Osteoblast (primary cell): ENCODE results near the gene C1D. TPM values are rescaled to one million over a fixed set of nuclear protein-coding genes. Genes with fewer than 3 reads are reported as not detected.

ENCODE experiments used
- DNase-seq: peaks from one replicate; pipeline ENCODE4 v3.0.0; 2011; ENCODE audit warnings: low spot score, mixed read lengths; ENCODE audit not compliant: insufficient read length; ENCODE audit errors: missing footprints
- H2AFZ ChIP-seq: 2 replicates; pipeline ENCODE4 v1.6.0; 2011; ENCODE audit warnings: mild to moderate bottlenecking, low read length
- H3K27ac ChIP-seq: 2 replicates; pipeline ENCODE4 v1.5.1; 2011; ENCODE audit warnings: mild to moderate bottlenecking, low read depth, low read length, moderate library complexity
- H3K27me3 ChIP-seq: 2 replicates; pipeline ENCODE4 v1.6.0; 2012; ENCODE audit warnings: mild to moderate bottlenecking, control low read depth, inconsistent platforms, low read length, moderate library complexity; ENCODE audit not compliant: insufficient read depth
- H3K36me3 ChIP-seq: 2 replicates; pipeline ENCODE4 v1.5.1; 2011; ENCODE audit warnings: mild to moderate bottlenecking, low read length, control low read depth, moderate library complexity; ENCODE audit not compliant: insufficient read depth
- H3K4me1 ChIP-seq: 2 replicates; pipeline ENCODE4 v1.5.1; 2011; ENCODE audit warnings: mild to moderate bottlenecking, low read length, control low read depth, moderate library complexity; ENCODE audit not compliant: insufficient read depth
- H3K4me2 ChIP-seq: 2 replicates; pipeline ENCODE4 v1.6.0; 2011; ENCODE audit warnings: mild to moderate bottlenecking, low read length; ENCODE audit not compliant: insufficient read depth
- H3K4me3 ChIP-seq: fragments of 200-600 bp; sonication (generic); 3 replicates; pipeline ENCODE4 v1.5.1; 2012; ENCODE audit warnings: mild to moderate bottlenecking, low read length, inconsistent platforms; ENCODE audit not compliant: insufficient read depth
- H3K79me2 ChIP-seq: 2 replicates; pipeline ENCODE4 v1.6.0; 2012; ENCODE audit warnings: mild to moderate bottlenecking, low read length, control low read depth, inconsistent platforms; ENCODE audit not compliant: insufficient read depth
- H3K9me3 ChIP-seq: 2 replicates; pipeline ENCODE4 v1.5.1; 2011; ENCODE audit warnings: low read depth, low read length, control low read depth
- H4K20me1 ChIP-seq: 2 replicates; pipeline ENCODE4 v1.6.0; 2012; ENCODE audit warnings: mild to moderate bottlenecking, low read length, control low read depth; ENCODE audit not compliant: insufficient read depth
- CTCF ChIP-seq: IDR thresholded peaks from 2 replicates; pipeline ENCODE4 v1.5.1; 2011; ENCODE audit warnings: mild to moderate bottlenecking, low read depth, low read length, moderate library complexity; ENCODE audit errors: extremely low read depth
- total RNA-seq: library from RNA; depleted of rRNA; stranded (reverse); fragments of >200 nt; gene quantifications from 2 replicates; pipeline ENCODE4 v1.2.3, GENCODE V29; 2012

Gene C1D
- total RNA-seq, result 24.8 and 25.7 TPM in 2 replicates

- peak within 1 kb of the TSS; percentile 99 for H3K4me2 ChIP-seq
- H3K9me3 ChIP-seq, result no peaks in the 10 kb centered on the region
- H3K4me1 ChIP-seq, result peaks cover 19% of the 10 kb centered on the region
- H3K27ac ChIP-seq, result peak within 1 kb of the TSS; percentile 98
- no peaks in the 10 kb centered on the region for H3K27me3 ChIP-seq
- peak; percentile 87 for DNase-seq
- H4K20me1 ChIP-seq, result peaks cover 16% of the 10 kb centered on the region
- peak within 1 kb of the TSS; percentile 91 for H2AFZ ChIP-seq
- no peak for TF ChIP-seq CTCF
- no peaks in the 10 kb centered on the region for H3K36me3 ChIP-seq
- peak within 1 kb of the TSS; percentile 96 for H3K4me3 ChIP-seq
- peaks cover 49% of the 10 kb centered on the region for H3K79me2 ChIP-seq
Observed at GRCh38 chr2:68062680-68063387, at the start of gene C1D. Gene C1D (minus strand): TSS chr2:68063004. CDS start chr2:68047310, 15,694 bp downstream.

DNA sequence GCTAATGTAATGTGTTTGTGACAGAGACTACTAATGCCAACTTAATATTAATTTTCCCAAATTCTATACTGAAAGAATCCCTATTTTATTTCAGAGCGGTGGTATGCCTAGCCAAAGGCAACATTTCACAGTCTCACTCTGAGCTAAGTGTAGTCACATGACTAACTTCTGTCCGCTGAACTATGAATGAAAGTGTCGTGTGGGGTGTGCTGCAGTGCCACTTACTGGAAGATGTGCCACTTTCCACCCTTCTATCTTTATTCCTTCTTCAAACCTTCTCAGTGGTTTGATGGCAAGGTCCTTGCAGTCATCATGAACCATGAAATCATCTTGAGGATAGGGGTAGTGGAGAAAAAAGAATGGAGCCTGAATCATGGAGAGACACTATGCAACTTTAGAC lies 47.3 kb upstream of the C1D start:
- Histone ChIP-seq H3K4me2 (no peak overlapping the region), H3K27ac (no peak overlapping the region), H3K36me3 (no peaks in the 10 kb centered on the region), H3K9me3 (peaks cover 4% of the 10 kb centered on the region), H2AFZ (no peak overlapping the region), H3K27me3 (no peaks in the 10 kb centered on the region), H4K20me1 (no peaks in the 10 kb centered on the region), H3K4me1 (no peaks in the 10 kb centered on the region), H3K4me3 (no peak overlapping the region), H3K79me2 (no peaks in the 10 kb centered on the region)
- TF ChIP-seq CTCF, result no peak
- no peak for DNase-seq

- Histone ChIP-seq H3K4me1 (peaks cover 8% of the 10 kb centered on the region), H3K27me3 (no peaks in the 10 kb centered on the region), H3K9me3 (peaks cover 4% of the 10 kb centered on the region), H4K20me1 (no peaks in the 10 kb centered on the region), H3K36me3 (no peaks in the 10 kb centered on the region), H2AFZ (no peak overlapping the region), H3K4me2 (no peak overlapping the region), H3K4me3 (no peak overlapping the region), H3K27ac (no peak overlapping the region), H3K79me2 (no peaks in the 10 kb centered on the region)
- no peak for DNase-seq
- no peak for TF ChIP-seq CTCF
Observed at GRCh38 chr2:68108120-68108519, 45.3 kb upstream of the C1D start.

DNA sequence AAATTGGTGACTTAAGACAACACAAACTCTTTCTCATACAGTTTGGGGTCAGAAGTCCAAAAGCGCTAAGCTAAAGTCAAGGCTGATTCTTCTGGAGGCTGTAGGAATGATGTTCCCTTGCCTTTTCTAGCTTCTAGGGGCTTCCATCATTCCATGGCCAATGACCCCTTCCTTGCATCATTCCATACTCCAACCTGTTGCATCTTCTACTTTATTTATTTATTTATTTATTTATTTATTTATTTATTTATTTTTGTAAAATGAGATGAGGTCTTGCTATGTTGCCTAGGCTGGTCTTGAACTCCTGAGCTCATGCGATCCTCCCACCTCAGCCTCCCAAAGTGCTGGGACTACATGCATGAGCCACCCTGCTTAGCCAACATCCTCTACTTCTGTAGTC lies 44.7 kb upstream of the C1D start:
- Histone ChIP-seq H3K79me2 (no peaks in the 10 kb centered on the region), H3K27ac (no peak overlapping the region), H2AFZ (no peak overlapping the region), H3K27me3 (no peaks in the 10 kb centered on the region), H3K36me3 (no peaks in the 10 kb centered on the region), H3K4me3 (no peak overlapping the region), H3K4me2 (no peak overlapping the region), H3K4me1 (peaks cover 12% of the 10 kb centered on the region), H3K9me3 (peaks cover 4% of the 10 kb centered on the region), H4K20me1 (no peaks in the 10 kb centered on the region)
- no peak for DNase-seq
- TF ChIP-seq CTCF, result no peak
